DND-41 (cell line): ENCODE data around the gene SP140.
"Not testable (repeated sequence)": the region's sequence is repeated elsewhere in the genome, so short reads cannot be mapped to it uniquely, and the experiment has no call there.

Experiments
- CTCF ChIP-seq: IDR thresholded peaks from 2 replicates; pipeline ENCODE4 v1.5.1; 2012; ENCODE audit warnings: borderline replicate concordance, low read length, moderate library complexity, mild to moderate bottlenecking; ENCODE audit not compliant: poor library complexity, severe bottlenecking; ENCODE audit errors: extremely low read depth
- EZH2 ChIP-seq: IDR thresholded peaks from 3 replicates; pipeline ENCODE4 v1.6.1; 2012; ENCODE audit warnings: borderline replicate concordance, low read depth, mild to moderate bottlenecking, moderate library complexity, low read length, inconsistent platforms; ENCODE audit not compliant: severe bottlenecking

- TF ChIP-seq CTCF, EZH2: not testable (repeated sequence)
Observed at GRCh38 chr2:230343041-230343624, 117.6 kb downstream of the SP140 start.
